Fibroblast of villous mesenchyme (primary cell): ENCODE measurements around the gene DTX1. TPM values are rescaled to one million over a fixed set of nuclear protein-coding genes. Genes with fewer than 3 reads are reported as not detected.

Experiments
- DNase-seq: peaks from one replicate; pipeline ENCODE4 v3.0.0-alpha.2; 2010; ENCODE audit warnings: low read depth
- H3K4me3 ChIP-seq: 2 replicates; pipeline ENCODE4 v1.5.1; 2011; ENCODE audit warnings: low read depth, mild to moderate bottlenecking, low read length
- total RNA-seq: library from RNA; depleted of rRNA; stranded (reverse); fragments of >200 nt; gene quantifications from 2 replicates; pipeline ENCODE4 v1.2.3, GENCODE V29; 2012
- TF ChIP-seq, protein P1 (sequence below): IDR thresholded peaks from 2 replicates; pipeline ENCODE4 v1.5.1; 2012; ENCODE audit warnings: low read depth, mild to moderate bottlenecking, low read length; ENCODE audit not compliant: insufficient read depth

Gene DTX1
- total RNA-seq, 1 donor, result not detected

DNA sequence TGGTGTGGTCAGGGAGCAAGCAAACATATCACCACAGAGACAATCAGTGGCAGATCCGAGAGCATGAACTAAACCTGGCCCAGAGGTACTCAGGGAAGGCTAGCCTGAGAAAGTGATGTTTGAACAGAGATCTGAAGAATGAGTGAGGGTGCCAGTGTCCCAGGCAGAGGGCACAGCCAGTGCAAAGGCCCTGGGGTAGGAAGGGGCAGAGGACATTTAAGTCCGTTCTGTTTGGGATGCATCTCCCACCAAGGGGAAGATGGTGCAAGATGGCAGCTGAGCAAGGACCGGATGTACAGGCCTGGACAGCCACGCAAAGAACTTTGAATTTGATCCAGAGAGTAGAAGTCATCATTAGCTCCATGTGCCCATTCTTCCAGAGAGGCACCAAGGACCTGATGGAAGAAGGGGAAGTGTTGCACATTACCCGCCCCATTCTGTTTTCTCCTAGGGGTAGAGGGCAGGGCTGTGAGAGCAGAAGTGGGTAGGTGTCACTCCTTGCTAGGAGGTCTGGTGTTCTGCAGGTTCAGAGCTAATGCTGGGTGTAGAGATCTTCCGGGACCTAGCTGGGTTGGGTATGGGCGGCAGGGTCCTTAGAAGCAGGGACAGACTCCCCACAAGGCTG is 3.9 kb downstream of the DTX1 start:
- TF ChIP-seq, protein P1, sequence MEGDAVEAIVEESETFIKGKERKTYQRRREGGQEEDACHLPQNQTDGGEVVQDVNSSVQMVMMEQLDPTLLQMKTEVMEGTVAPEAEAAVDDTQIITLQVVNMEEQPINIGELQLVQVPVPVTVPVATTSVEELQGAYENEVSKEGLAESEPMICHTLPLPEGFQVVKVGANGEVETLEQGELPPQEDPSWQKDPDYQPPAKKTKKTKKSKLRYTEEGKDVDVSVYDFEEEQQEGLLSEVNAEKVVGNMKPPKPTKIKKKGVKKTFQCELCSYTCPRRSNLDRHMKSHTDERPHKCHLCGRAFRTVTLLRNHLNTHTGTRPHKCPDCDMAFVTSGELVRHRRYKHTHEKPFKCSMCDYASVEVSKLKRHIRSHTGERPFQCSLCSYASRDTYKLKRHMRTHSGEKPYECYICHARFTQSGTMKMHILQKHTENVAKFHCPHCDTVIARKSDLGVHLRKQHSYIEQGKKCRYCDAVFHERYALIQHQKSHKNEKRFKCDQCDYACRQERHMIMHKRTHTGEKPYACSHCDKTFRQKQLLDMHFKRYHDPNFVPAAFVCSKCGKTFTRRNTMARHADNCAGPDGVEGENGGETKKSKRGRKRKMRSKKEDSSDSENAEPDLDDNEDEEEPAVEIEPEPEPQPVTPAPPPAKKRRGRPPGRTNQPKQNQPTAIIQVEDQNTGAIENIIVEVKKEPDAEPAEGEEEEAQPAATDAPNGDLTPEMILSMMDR, result no peak
- H3K4me3 ChIP-seq, result no peak overlapping the region
- DNase-seq, result no peak

DNA sequence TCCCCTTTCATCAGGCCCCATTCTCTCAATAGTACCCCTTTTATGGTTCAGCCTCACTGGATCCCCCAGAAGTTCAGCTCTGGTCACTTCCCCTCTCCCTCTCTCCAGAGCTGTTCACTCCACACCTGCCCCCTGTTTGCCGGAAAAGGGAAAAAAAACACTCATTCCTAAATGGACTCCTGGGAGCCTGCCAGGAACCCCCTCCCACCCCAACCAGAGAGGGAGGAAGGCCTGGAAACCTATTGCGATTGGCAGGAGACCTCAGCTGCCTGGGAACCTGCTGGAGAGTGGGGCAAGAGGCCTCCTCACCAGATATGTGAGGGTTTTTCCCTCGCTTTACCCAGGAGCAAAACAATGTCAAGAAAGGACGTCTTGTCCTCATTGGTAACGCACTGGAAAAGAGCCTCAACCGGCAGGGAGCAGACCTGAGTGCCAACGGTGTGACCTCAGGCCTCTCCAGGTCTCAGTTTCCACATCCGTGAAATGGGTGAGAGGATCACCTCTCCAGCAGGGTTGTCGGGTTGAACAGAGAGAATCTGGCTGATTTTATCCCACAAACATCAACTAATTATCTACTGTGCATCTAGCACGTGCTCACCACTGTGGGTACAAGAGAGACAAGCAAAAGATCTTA is 4.6 kb downstream of the DTX1 start:
- H3K4me3 ChIP-seq, result no peak overlapping the region
- TF ChIP-seq, protein P1, result no peak
- no peak for DNase-seq

DNA sequence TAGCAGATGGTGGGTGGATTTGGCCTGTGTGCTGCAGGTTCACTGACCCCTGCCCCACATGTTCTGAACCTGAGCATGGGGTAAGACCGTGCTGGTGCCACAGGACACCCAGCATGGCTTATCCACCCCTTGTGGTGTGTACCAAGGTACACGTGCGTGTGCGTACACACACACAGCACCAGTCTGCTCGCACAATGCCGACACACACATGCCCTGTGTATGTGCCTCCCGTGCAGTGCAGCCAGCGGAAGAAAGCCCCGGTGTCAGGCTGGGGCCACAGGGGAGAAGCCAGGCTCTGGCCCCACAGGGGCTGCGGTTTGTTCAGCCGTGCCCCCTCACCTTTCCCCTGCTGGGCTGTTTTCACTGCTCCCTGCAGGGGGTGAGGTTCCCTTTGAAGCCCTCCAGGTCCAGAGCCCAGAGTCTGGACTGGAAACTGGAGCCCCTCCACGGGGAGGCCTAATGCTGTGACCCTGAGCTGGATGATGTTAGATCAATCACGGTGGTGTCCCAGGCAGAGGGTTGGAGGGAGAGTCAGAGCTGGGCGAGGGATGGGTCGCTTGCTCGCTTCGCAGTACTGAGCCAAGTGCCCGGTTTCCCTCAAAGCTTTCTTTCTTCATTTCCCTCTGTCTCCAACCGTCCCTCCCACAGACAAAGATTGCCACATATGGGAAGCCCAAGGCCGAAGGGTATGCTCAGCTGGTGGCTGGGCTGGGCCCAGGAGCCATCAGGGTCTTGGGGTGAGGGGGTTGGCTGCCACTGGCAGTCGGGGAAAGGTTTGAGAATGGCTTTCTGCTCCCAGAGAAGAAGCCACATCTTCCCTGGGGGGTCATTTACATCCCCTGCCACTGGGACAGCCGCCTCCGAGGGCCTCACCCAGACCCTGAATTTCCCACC is 6.2 kb downstream of the DTX1 start:
- H3K4me3 ChIP-seq, result no peak overlapping the region
- no peak for DNase-seq
- TF ChIP-seq, protein P1, result no peak

DNA sequence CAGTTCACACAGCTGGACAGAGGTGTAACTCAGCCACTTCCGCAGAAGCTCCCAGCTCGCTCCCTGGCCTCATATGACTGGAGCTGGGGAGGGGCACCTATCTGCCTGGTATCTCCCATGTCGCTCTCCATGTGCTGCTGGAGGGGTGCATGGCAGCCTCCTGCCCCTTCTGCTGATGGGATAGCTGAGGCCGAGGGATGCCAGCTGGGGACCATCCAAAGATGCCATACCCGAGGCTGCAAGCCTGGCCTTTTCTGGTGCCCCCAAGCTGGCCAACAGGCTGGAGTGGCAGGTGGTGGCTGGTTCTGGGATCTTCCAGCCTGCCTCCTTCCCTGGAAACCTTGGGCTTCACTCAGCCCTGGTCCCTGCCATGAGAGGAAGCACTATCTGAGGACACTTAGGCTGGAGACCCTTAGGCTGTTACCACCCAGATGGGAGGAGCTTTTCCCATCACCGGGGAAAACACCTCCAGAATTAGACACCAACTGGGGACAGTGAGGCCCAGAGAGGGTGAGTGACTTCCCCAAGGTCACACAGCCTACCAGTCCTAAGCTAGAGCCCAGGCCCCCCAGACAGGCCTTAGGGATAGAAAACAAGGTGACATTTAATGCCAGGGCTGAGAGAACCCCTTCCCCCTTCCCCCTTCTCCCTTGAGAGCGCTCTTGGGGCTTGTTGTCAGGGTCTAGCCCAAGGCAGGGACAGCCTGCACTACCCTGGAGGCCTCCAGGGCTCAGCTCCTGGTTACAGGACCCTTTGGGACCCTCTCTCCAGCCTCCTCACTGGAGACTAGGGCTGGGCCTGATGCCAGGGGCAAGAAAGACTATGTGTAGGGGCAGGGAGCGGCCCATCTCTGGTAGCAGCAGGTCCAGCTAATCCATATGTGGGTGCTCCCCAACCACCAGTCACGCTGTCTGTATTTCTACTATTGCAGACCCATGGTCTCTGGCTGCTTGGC is 7.1 kb downstream of the DTX1 start:
- TF ChIP-seq, protein P1, result no peak
- DNase-seq, result no peak
- H3K4me3 ChIP-seq, result no peak overlapping the region

DNA sequence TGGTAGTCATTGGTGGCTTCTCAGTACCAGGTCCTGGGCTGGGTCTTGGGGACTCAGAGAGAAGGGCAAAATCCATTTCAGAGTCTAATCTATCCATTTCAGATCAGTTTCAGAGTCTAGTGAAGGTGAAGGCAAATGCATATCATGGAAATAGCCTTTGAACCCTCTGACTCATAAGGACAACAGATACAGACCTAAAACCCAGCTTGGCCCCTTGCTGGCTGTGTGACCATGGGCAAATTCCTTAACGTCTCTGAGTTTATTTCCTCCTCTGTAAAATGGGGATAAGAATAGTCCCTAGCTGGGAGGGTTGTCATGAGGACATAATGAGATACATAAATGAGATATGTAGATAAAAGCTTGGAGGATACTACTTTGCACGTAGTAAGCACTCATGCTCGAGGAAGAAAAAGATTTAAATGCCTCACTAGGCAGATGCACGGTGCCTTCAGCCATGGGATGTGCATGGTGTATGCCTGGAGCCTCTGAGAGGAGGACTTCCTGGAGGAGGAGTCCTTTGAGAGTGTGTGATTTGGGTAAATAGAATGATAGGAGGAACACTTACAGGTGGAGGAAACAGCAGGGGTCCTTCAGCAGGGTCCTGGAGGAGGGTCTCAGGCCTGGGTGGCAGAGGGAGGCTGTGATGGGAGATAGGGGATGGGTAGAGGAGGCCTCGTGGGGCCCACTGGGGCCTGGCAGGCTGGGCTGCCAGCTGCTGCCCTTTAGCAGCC is 8.0 kb downstream of the DTX1 start:
- TF ChIP-seq, protein P1, result no peak
- H3K4me3 ChIP-seq, result no peak overlapping the region
- DNase-seq, result no peak
